GM12891 (cell line): ENCODE data around the gene PIGBOS1.
"Not testable (repeated sequence)": the region's sequence is repeated elsewhere in the genome, so short reads cannot be mapped to it uniquely, and the experiment has no call there.

Source experiments
- POLR2A ChIP-seq: IDR thresholded peaks from 2 replicates; pipeline ENCODE4 v1.6.1; 2011; ENCODE audit warnings: low read depth, low read length, control low read depth
- POLR2AphosphoS5 ChIP-seq: IDR thresholded peaks from 2 replicates; pipeline ENCODE4 v1.6.1; 2011; ENCODE audit warnings: low read depth, low read length, control low read depth
- SPI1 ChIP-seq: IDR thresholded peaks from 2 replicates; pipeline ENCODE4 v1.6.1; 2011; ENCODE audit warnings: low read depth, low read length, control low read depth
- TAF1 ChIP-seq: IDR thresholded peaks from 2 replicates; pipeline ENCODE4 v1.6.1; 2011; ENCODE audit warnings: low read depth, low read length, control low read depth

DNA sequence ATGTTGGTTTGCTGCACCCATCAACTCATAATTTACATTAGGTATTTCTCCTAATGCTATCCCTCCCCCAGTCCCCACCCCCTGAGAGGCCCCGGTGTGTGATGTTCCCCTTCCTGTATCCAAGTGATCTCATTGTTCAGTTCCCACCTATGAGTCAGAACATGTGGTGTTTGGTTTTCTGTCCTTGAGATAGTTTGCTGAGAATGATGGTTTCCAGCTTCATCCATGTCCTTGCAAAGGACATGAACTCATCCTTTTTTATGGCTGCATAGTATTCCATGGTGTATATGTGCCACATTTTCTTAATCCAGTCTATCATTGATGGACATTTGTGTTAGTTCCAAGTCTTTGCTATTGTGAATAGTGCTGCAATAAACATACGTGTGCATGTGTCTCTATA, 38.3 kb downstream of the PIGBOS1 start:
- TF ChIP-seq POLR2AphosphoS5, POLR2A, TAF1, SPI1: not testable (repeated sequence)
